Fibroblast of lung (primary cell): ENCODE results near the gene SETX.

Experiments
- CTCF ChIP-seq, 2 donors: IDR thresholded peaks in 1 of 2; conservative IDR thresholded peaks in 1 of 2; 1 replicate in 1 of 2; 2 replicates in 1 of 2; pipeline ENCODE4 v1.5.1; 2011 to 2012; ENCODE audit warnings: low read length in 2 of 2, control low read depth in 1 of 2, inconsistent platforms in 1 of 2, low read depth in 1 of 2, mild to moderate bottlenecking in 1 of 2
- EZH2 ChIP-seq: IDR thresholded peaks from 2 replicates; pipeline ENCODE4 v1.5.1; 2012; ENCODE audit warnings: low read length, control low read depth, mild to moderate bottlenecking; ENCODE audit errors: missing control alignments

GRCh38 chr9:132235894-132236661 lies 118.7 kb downstream of the SETX start:
- TF ChIP-seq CTCF (conservative IDR thresholded peaks at IDR 0.05 in 1 of 2, IDR thresholded peaks at IDR 0.05 in 1 of 2; ENCODE audit: low read depth in 1 of 2, low read length in 2 of 2) (peak; percentile 93 to 94), EZH2 (no peak)
